Gastroesophageal sphincter (tissue), 4 donors: Measurements from ENCODE around the gene ITGA11. TPM values are rescaled to one million over a fixed set of nuclear protein-coding genes. Genes with fewer than 3 reads are reported as not detected.
A peak's percentile ranks its signal among the peaks of the same experiment; 100 is the strongest.

Source experiments
- ATAC-seq: fragments of 150-250 bp; one replicate; pipeline ENCODE4 v1.9.1; 2016; ENCODE audit warnings: mild to moderate bottlenecking, moderate library complexity
- H3K27ac ChIP-seq, 4 donors: fragments of 200-600 bp; sonication (generic) in 3 of 4; 1 replicate in 3 of 4; 2 replicates in 1 of 4; pipeline ENCODE4 v1.5.1; 2016 to 2019
- H3K27me3 ChIP-seq: fragments of 200-600 bp; sonication (generic); one replicate; pipeline ENCODE4 v1.5.1; 2019
- H3K36me3 ChIP-seq, 2 donors: fragments of 200-600 bp; sonication (generic); one replicate each; pipeline ENCODE4 v1.5.1; 2019; ENCODE audit warnings: control low read depth in 1 of 2
- H3K4me1 ChIP-seq, 3 donors: fragments of 200-600 bp; sonication (generic); 1 replicate in 2 of 3; 2 replicates in 1 of 3; pipeline ENCODE4 v1.5.1; 2016 to 2019; ENCODE audit warnings: control low read depth in 2 of 3
- H3K4me3 ChIP-seq, 2 donors: fragments of 200-600 bp; sonication (generic); one replicate each; pipeline ENCODE4 v1.5.1; 2019; ENCODE audit warnings: mild to moderate bottlenecking in 1 of 2, moderate library complexity in 1 of 2
- H3K9me3 ChIP-seq, 3 donors: fragments of 200-600 bp; sonication (generic); one replicate each; pipeline ENCODE4 v1.5.1; 2017 to 2019; ENCODE audit warnings: control low read depth in 2 of 3
- CTCF ChIP-seq, 4 experiments: fragments of 200-600 bp in 2 of 4; fragments of 450-650 bp in 2 of 4; sonication (generic) in 1 of 4; IDR thresholded peaks; one replicate each; pipeline ENCODE4 v1.5.1; 2017 to 2019; ENCODE audit warnings: antibody characterized with exemption in 4 of 4, mild to moderate bottlenecking in 2 of 4, moderate library complexity in 2 of 4
- EP300 ChIP-seq: sonication (generic); formaldehyde crosslinking; IDR thresholded peaks from one replicate; pipeline ENCODE4 v1.6.1; 2017; ENCODE audit warnings: antibody characterized with exemption, mild to moderate bottlenecking
- POLR2A ChIP-seq, 2 donors: fragments of 450-650 bp; IDR thresholded peaks; one replicate each; pipeline ENCODE4 v1.6.1; 2017; ENCODE audit warnings: antibody characterized with exemption in 2 of 2, mild to moderate bottlenecking in 2 of 2, moderate library complexity in 1 of 2
- POLR2AphosphoS5 ChIP-seq: sonication (generic); formaldehyde crosslinking; IDR thresholded peaks from one replicate; pipeline ENCODE4 v1.6.1; 2017; ENCODE audit warnings: antibody characterized with exemption
- WGBS, 2 donors: methylation state at CpG; one replicate each; pipeline ENCODE4 v1.1.5; 2018; ENCODE audit warnings: low coverage in 1 of 2; 5-methylcytosine and 5-hydroxymethylcytosine counted together
- total RNA-seq, 4 donors: library from RNA; depleted of rRNA; stranded (reverse); fragments of >200 nt; gene quantifications; one replicate each; pipeline ENCODE4 v1.1.0, GENCODE V29; 2016

The ITGA11 gene
- total RNA-seq, 4 donors from 2014 or later: 3.8 to 9.5 (median 6.7) TPM

GRCh38 chr15:68414591-68414990 lies 17.4 kb downstream of the ITGA11 start:
- H3K27me3 ChIP-seq: no peaks in the 10 kb centered on the region
- ATAC-seq: no peak
- 97% methylated on average over 5 of the region's 8 CpGs; no CpG with 5 or more reads in 1 of the 2 donors for WGBS, 2 donors
- TF ChIP-seq POLR2A (IDR thresholded peaks at IDR 0.05): no peak
- no peak for TF ChIP-seq EP300
- TF ChIP-seq POLR2AphosphoS5: no peak
- TF ChIP-seq CTCF (IDR thresholded peaks at IDR 0.05): no peak
- no peaks in the 10 kb centered on the region for H3K36me3 ChIP-seq
- peak overlapping the region in 2 of 4 donors; percentile 59 to 70 for H3K27ac ChIP-seq
- H3K4me1 ChIP-seq: peaks cover 0 to 35% (median 19%) of the 10 kb centered on the region in 3 donors
- H3K4me3 ChIP-seq: no peak overlapping the region
- H3K9me3 ChIP-seq: no peaks in the 10 kb centered on the region

- Histone ChIP-seq H3K36me3 (no peaks in the 10 kb centered on the region), H3K4me1 (peaks cover 0 to 30% (median 16%) of the 10 kb centered on the region in 3 donors), H3K9me3 (no peaks in the 10 kb centered on the region), H3K27ac (peak overlapping the region in 3 of 4 donors; percentile 43 to 70 (median 59)), H3K4me3 (no peak overlapping the region), H3K27me3 (no peaks in the 10 kb centered on the region)
- WGBS, 2 donors: 100% methylated on average over 1 of the region's 3 CpGs; no CpG with 5 or more reads in 1 of the 2 donors
- ATAC-seq: no peak
- TF ChIP-seq POLR2AphosphoS5 (no peak), EP300 (no peak), POLR2A (IDR thresholded peaks at IDR 0.05) (no peak), CTCF (IDR thresholded peaks at IDR 0.05) (no peak)
Measured at GRCh38 chr15:68414206-68414555, 17.8 kb downstream of the ITGA11 start.

GRCh38 chr15:68413363-68414205 lies 18.4 kb downstream of the ITGA11 start:
- Histone ChIP-seq H3K9me3 (no peaks in the 10 kb centered on the region), H3K27me3 (no peaks in the 10 kb centered on the region), H3K36me3 (no peaks in the 10 kb centered on the region), H3K4me3 (no peak overlapping the region), H3K27ac (peak overlapping the region in 3 of 4 donors; percentile 43 to 70 (median 59)), H3K4me1 (peaks cover 0 to 24% (median 11%) of the 10 kb centered on the region in 3 donors)
- TF ChIP-seq POLR2AphosphoS5 (no peak), POLR2A (IDR thresholded peaks at IDR 0.05) (no peak), EP300 (no peak), CTCF (IDR thresholded peaks at IDR 0.05) (no peak)
- ATAC-seq: peak; percentile 57
- WGBS, 2 donors: 60 to 61% methylated on average over 5 of the region's 15 CpGs

- Histone ChIP-seq H3K4me1 (peaks cover 0 to 11% (median 6%) of the 10 kb centered on the region in 3 donors), H3K27ac (no peak overlapping the region), H3K9me3 (no peaks in the 10 kb centered on the region), H3K27me3 (peaks cover 9% of the 10 kb centered on the region), H3K36me3 (no peaks in the 10 kb centered on the region), H3K4me3 (no peak overlapping the region)
- 91% methylated on average over 4 of the region's 8 CpGs; no CpG with 5 or more reads in 1 of the 2 donors for WGBS, 2 donors
- TF ChIP-seq POLR2A (IDR thresholded peaks at IDR 0.05): no peak
- TF ChIP-seq EP300: no peak
- no peak for TF ChIP-seq CTCF (IDR thresholded peaks at IDR 0.05)
- TF ChIP-seq POLR2AphosphoS5: no peak
- no peak for ATAC-seq
Measured at GRCh38 chr15:68412218-68412617, 19.7 kb downstream of the ITGA11 start.

- no peak for TF ChIP-seq POLR2AphosphoS5
- TF ChIP-seq CTCF (IDR thresholded peaks at IDR 0.05): no peak
- no peak for TF ChIP-seq EP300
- TF ChIP-seq POLR2A (IDR thresholded peaks at IDR 0.05): no peak
- H3K27me3 ChIP-seq: peaks cover 13% of the 10 kb centered on the region
- H3K4me3 ChIP-seq: no peak overlapping the region
- WGBS, 2 donors: 86 to 100% methylated on average over 1 to 2 of the region's 2 CpGs
- H3K9me3 ChIP-seq: no peaks in the 10 kb centered on the region
- H3K27ac ChIP-seq: no peak overlapping the region
- no peaks in the 10 kb centered on the region for H3K36me3 ChIP-seq
- ATAC-seq: no peak
- H3K4me1 ChIP-seq: peaks cover 0 to 7% (median 6%) of the 10 kb centered on the region in 3 donors
Measured at GRCh38 chr15:68411735-68412134, 20.2 kb downstream of the ITGA11 start.
